ENCODE data around the gene OR51V1.

- TF ChIP-seq CTCF (IDR thresholded peaks at IDR 0.05): no peak
- no peak for TF ChIP-seq EZH2 (IDR thresholded peaks at IDR 0.05; ENCODE audit: borderline replicate concordance, insufficient read depth, low read depth, low read length, poor library complexity, severe bottlenecking)
Measured at GRCh38 chr11:5178046-5178837, 22.2 kb downstream of the OR51V1 start.

Data from B cell (primary cell).